OCI-LY1 (cell line): Measurements from ENCODE around the gene DMD.

Experiments
- EZH2 ChIP-seq: fragments of 200-600 bp; sonication (generic), shearing (Covaris generic); IDR thresholded peaks from 2 replicates; pipeline ENCODE4 v1.8.0; 2017; ENCODE audit warnings: borderline replicate concordance, mixed run types, mild to moderate bottlenecking, antibody characterized with exemption, low read length, moderate library complexity, mixed read lengths
- TF ChIP-seq, protein P1 (sequence below): fragments of 200-600 bp; sonication (generic), shearing (Covaris generic); IDR thresholded peaks from 2 replicates; pipeline ENCODE4 v1.5.1; 2017; ENCODE audit warnings: mild to moderate bottlenecking, antibody characterized with exemption, low read length, moderate library complexity, mixed read lengths

DNA sequence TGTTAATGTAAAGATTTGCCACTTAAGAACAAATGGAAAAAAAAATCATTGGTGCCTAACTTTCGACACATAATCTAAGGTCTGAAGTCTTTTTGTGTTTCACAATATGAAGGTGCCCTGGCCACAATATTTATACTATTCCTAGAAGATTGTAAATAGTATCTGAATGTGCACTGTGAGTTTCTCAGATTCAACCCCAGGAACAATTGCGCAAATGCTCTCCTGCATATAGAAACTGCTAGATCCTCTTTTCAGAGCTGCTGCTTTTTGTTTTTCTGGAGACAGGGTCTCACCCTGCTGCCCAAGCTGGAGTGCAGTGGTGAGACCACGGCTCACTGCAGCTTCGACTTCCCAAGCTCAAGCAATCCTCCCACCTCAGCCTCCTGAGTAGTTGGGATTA, 1659.4 kb downstream of the DMD start:
- TF ChIP-seq, protein P1, sequence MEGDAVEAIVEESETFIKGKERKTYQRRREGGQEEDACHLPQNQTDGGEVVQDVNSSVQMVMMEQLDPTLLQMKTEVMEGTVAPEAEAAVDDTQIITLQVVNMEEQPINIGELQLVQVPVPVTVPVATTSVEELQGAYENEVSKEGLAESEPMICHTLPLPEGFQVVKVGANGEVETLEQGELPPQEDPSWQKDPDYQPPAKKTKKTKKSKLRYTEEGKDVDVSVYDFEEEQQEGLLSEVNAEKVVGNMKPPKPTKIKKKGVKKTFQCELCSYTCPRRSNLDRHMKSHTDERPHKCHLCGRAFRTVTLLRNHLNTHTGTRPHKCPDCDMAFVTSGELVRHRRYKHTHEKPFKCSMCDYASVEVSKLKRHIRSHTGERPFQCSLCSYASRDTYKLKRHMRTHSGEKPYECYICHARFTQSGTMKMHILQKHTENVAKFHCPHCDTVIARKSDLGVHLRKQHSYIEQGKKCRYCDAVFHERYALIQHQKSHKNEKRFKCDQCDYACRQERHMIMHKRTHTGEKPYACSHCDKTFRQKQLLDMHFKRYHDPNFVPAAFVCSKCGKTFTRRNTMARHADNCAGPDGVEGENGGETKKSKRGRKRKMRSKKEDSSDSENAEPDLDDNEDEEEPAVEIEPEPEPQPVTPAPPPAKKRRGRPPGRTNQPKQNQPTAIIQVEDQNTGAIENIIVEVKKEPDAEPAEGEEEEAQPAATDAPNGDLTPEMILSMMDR = no peak
- no peak for TF ChIP-seq EZH2
